DOHH2 (cell line): ENCODE results near the gene BDNF.

Source experiments
- CTCF ChIP-seq: fragments of 200-600 bp; sonication (generic); IDR thresholded peaks from one replicate; pipeline ENCODE4 v1.5.1; 2014; ENCODE audit warnings: antibody characterized with exemption, mild to moderate bottlenecking, low read depth, low read length; ENCODE audit not compliant: poor library complexity, severe bottlenecking
- EZH2phosphoT487 ChIP-seq: fragments of 200-600 bp; sonication (generic); IDR thresholded peaks from 2 replicates; pipeline ENCODE4 v1.6.1; 2017; ENCODE audit warnings: borderline replicate concordance, mild to moderate bottlenecking, antibody characterized with exemption, low read length, moderate library complexity, mixed read lengths

GRCh38 chr11:27672836-27673464 lies 27.3 kb downstream of the BDNF start:
- TF ChIP-seq CTCF (no peak), EZH2phosphoT487 (no peak)
